HG02943 (cell line): ENCODE results near the gene PTPN4.
A peak's percentile ranks its signal among the peaks of the same experiment; 100 is the strongest.

ENCODE experiments used
- ATAC-seq: cut with Tn5 transposase; IDR thresholded peaks from one replicate; pipeline ENCODE4 v1.9.1; 2021; ENCODE audit warnings: mild to moderate bottlenecking, low read depth, moderate library complexity; ENCODE audit not compliant: unreplicated experiment

PTPN4 gene

GRCh38 chr2:119849838-119850565 lies 90.3 kb downstream of the PTPN4 start:
- no peak for ATAC-seq

GRCh38 chr2:119852214-119852613 lies 92.5 kb downstream of the PTPN4 start:
- no peak for ATAC-seq

GRCh38 chr2:119853777-119854399 lies 94.2 kb downstream of the PTPN4 start:
- no peak for ATAC-seq

GRCh38 chr2:119856469-119856901 lies 96.8 kb downstream of the PTPN4 start:
- ATAC-seq = no peak

- ATAC-seq = no peak
Measured at GRCh38 chr2:119857742-119858141, 98.0 kb downstream of the PTPN4 start.

- no peak for ATAC-seq
Measured at GRCh38 chr2:119859528-119859927, 99.8 kb downstream of the PTPN4 start.

- ATAC-seq = no peak
Measured at GRCh38 chr2:119860924-119861323, 101.2 kb downstream of the PTPN4 start.

GRCh38 chr2:119862127-119862889 lies 102.6 kb downstream of the PTPN4 start:
- peak; percentile 59 for ATAC-seq

- ATAC-seq = no peak
Measured at GRCh38 chr2:119864318-119864717, 104.6 kb downstream of the PTPN4 start.

GRCh38 chr2:119871725-119872124 lies 112.0 kb downstream of the PTPN4 start:
- ATAC-seq = no peak

- ATAC-seq = no peak
Measured at GRCh38 chr2:119873350-119874315, 113.9 kb downstream of the PTPN4 start.

- no peak for ATAC-seq
Measured at GRCh38 chr2:119879502-119879901, 119.8 kb downstream of the PTPN4 start.

- ATAC-seq = no peak
Measured at GRCh38 chr2:119888680-119889079, 129.0 kb downstream of the PTPN4 start.

GRCh38 chr2:119897736-119898395 lies 138.1 kb downstream of the PTPN4 start:
- no peak for ATAC-seq

GRCh38 chr2:119901013-119901412 lies 141.3 kb downstream of the PTPN4 start:
- no peak for ATAC-seq

GRCh38 chr2:119910566-119910965 lies 150.8 kb downstream of the PTPN4 start:
- ATAC-seq = no peak

- no peak for ATAC-seq
Measured at GRCh38 chr2:119914266-119914665, 154.5 kb downstream of the PTPN4 start.

GRCh38 chr2:119921825-119922224 lies 162.1 kb downstream of the PTPN4 start:
- no peak for ATAC-seq

- ATAC-seq = no peak
Measured at GRCh38 chr2:119922699-119923098, 163.0 kb downstream of the PTPN4 start.

- ATAC-seq = no peak
Measured at GRCh38 chr2:119929537-119929936, 169.8 kb downstream of the PTPN4 start.
